AG20443 (cell line): ENCODE results near the gene PRDM2.

ENCODE experiments used
- DNase-seq: peaks from one replicate; pipeline ENCODE4 v3.0.0; 2012; ENCODE audit warnings: low spot score, mixed read lengths

Gene PRDM2

GRCh38 chr1:13764588-13765332 lies 64.8 kb downstream of the PRDM2 start:
- DNase-seq, result peak; percentile 27

- peak; percentile 75 for DNase-seq
Measured at GRCh38 chr1:13766592-13767564, 66.9 kb downstream of the PRDM2 start.

DNA sequence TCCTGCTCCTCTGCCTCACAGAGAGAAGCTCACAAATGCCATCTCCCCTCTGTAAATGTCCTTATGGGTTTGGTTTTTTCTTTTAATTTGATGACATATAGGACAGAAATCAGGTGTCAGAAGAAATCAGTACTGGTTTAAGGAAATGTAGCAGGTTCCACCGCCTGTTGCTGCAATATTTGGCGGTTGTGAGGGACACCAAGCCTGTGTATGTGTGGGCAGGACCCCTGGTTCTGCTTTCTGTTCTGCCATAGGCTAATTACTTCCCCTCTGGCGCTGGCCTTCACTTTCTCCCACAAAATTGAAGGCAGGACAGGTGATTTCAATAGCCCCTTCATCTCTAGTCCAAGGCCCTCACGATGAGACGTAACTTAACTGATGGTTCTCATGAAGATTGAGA lies 69.2 kb downstream of the PRDM2 start:
- DNase-seq, result no peak

DNA sequence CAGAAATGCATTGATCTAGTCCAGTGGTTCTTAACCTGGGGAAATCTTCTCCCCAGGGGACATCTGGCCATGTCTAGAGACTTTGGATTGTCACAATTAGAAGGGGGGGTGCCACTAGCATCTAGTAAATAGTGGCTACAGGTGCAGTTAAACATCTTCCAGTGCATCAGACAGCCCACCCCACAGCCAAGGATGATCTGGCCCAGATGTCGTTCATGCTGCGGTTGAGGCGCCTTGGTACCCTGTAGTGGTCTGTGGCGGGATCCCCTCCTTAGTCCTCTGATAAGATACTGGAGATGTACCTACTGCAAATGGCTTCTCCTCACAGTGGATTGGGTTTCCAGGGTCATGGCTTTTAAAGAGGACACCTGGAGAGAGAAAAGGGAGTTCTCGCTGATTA lies 69.8 kb downstream of the PRDM2 start:
- no peak for DNase-seq

- no peak for DNase-seq
Measured at GRCh38 chr1:13770743-13771142, 70.8 kb downstream of the PRDM2 start.

GRCh38 chr1:13771745-13772144 lies 71.8 kb downstream of the PRDM2 start:
- no peak for DNase-seq

DNA sequence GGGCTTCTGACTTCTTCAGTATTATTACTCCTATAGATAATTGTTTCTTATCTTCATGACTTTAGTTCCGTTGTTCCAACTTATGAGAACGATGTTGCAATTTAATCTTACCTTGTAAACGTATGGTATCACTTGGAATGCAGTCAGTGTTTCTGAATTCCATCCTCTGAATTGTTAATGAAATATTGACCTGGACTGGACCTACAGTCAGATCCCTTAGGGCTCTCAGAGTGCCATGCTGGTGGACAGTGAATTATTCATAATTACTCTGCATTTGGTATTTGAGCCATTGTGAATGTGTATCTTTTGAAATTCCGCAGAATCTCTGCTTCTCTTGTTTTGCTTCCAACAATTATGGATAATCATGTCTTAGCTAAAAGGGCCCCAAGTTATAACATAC lies 72.3 kb downstream of the PRDM2 start:
- no peak for DNase-seq

GRCh38 chr1:13774121-13774520 lies 74.1 kb downstream of the PRDM2 start:
- no peak for DNase-seq

DNA sequence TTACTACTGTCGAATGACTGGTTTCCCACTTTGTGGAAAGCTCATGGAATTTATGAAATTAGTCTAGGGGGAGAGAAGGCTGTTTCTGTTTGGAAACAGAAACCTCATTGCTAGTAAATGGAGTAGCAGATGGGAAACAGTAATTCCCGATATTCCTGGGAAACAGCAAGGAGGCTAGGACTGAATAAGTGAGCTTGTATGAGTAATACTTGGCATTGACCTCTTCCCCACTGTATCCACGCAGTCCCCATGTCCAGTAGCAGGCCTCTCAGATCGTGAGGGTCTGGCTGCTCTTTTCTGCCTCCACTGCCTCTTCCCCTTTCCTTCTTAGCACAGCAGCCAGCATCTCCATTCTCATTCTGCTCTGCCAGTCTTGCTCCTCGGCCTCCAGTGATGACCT lies 75.5 kb downstream of the PRDM2 start:
- peak; percentile 71 for DNase-seq

GRCh38 chr1:13775916-13776315 lies 75.9 kb downstream of the PRDM2 start:
- DNase-seq, result peak; percentile 25

GRCh38 chr1:13778431-13778830 lies 78.4 kb downstream of the PRDM2 start:
- no peak for DNase-seq

GRCh38 chr1:13779930-13780329 lies 79.9 kb downstream of the PRDM2 start:
- peak; percentile 46 for DNase-seq

GRCh38 chr1:13780780-13781179 lies 80.8 kb downstream of the PRDM2 start:
- DNase-seq, result no peak

DNA sequence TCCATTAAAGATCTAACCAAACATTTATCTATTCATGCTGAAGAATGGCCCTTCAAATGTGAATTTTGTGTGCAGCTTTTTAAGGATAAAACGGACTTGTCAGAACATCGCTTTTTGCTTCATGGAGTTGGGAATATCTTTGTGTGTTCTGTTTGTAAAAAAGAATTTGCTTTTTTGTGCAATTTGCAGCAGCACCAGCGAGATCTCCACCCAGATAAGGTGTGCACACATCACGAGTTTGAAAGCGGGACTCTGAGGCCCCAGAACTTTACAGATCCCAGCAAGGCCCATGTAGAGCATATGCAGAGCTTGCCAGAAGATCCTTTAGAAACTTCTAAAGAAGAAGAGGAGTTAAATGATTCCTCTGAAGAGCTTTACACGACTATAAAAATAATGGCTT lies 81.2 kb downstream of the PRDM2 start:
- DNase-seq, result no peak

GRCh38 chr1:13781907-13782633 lies 82.1 kb downstream of the PRDM2 start:
- peak; percentile 62 for DNase-seq

DNA sequence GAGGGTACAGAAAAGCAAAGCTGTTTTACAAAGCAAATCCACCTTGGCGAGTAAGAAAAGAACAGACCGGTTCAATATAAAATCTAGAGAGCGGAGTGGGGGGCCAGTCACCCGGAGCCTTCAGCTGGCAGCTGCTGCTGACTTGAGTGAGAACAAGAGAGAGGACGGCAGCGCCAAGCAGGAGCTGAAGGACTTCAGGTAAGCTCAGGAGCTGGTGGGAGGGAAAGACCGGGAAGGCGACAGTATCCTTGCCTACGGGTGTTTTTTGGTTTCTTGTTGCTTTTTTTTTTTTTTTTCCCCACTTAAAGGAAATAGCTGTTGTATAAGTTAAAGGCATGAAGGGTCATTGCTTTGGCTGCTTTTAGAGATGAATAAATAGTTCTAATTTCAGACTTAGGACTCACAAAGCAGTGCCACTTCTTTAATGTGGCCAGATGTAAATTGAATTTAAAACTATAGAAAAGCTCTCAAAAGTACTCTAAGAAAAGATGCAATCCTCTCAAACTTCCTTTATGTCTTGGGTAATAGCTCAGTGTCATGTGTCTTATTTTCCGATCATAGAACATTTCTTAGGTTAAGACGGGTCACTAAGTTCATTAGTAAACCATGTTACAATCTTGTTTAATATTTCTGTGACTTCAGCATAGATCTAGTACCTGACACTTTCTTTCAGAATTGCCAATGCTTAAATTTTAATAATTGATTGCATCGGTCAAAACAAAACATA lies 82.8 kb downstream of the PRDM2 start:
- DNase-seq, result no peak

GRCh38 chr1:13783551-13783950 lies 83.6 kb downstream of the PRDM2 start:
- no peak for DNase-seq

GRCh38 chr1:13784971-13785370 lies 85.0 kb downstream of the PRDM2 start:
- DNase-seq, result no peak

- no peak for DNase-seq
Measured at GRCh38 chr1:13786541-13786940, 86.6 kb downstream of the PRDM2 start.

GRCh38 chr1:13788795-13789194 lies 88.8 kb downstream of the PRDM2 start:
- no peak for DNase-seq

GRCh38 chr1:13790290-13791030 lies 90.5 kb downstream of the PRDM2 start:
- no peak for DNase-seq
